GM18861 (cell line): ENCODE data around the gene TMEM51.

Experiments used
- ATAC-seq: cut with Tn5 transposase; IDR thresholded peaks from one replicate; pipeline ENCODE4 v1.9.1; 2021; ENCODE audit not compliant: unreplicated experiment

The TMEM51 gene

GRCh38 chr1:15152318-15153183 lies 996 bp upstream of the TMEM51 start:
- no peak for ATAC-seq

GRCh38 chr1:15153842-15154479 lies 414 bp downstream of the TMEM51 start:
- ATAC-seq = no peak

- no peak for ATAC-seq
Measured at GRCh38 chr1:15154480-15155036, 1.0 kb downstream of the TMEM51 start.

DNA sequence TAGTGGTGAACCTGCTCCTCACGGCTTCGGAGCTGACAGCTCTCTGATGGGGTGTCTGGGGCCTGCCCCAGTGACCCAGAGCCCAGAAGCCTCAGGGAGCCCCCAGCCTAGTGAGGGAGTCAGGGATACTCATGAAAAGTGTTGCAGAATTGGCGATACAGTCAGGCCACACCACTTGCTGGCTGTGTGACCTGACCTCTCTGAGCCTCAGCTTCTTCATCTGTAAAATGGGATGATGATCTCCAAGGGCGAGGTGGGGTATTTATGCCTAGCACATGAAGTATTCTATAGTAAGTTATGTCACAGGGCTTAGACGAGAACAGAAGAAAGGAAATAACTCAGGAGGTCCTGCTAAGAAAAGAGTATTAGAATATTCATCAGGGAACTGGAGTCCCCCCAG lies 1.6 kb downstream of the TMEM51 start:
- ATAC-seq = no peak

- ATAC-seq = no peak
Measured at GRCh38 chr1:15155888-15156741, 2.6 kb downstream of the TMEM51 start.

- no peak for ATAC-seq
Measured at GRCh38 chr1:15156807-15157380, 3.3 kb downstream of the TMEM51 start.

GRCh38 chr1:15157524-15158399 lies 4.2 kb downstream of the TMEM51 start:
- ATAC-seq = no peak

DNA sequence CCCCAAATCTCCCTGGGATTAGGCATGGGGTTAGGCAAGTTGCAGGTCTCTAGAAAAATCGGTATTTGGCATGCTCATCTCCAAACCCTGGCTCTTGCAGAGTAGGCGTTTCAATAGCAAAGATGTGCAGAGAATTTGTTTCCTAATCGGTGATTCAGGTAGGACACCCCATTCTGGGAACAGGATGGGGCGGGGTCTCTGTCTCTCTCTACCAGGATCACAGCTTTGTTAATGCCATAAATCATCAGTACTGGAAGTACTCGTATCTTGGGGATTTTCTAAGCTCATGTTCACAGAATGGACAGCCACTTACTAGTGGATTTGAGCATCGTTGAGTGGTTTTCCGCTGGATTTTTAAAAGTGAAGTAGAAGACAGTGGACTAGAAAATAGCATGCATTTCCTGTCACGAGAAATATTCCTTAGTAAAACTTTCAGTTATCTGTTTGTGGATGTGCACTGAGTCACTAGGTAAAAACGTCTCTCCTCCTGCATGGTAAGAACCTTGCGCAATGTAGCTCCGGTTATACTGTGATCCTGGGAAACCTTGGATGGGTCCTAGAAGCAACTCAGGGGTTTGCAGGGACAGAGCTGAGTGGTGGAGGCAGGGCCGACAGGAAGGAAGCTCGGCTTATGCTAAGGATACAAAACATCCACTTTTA lies 5.1 kb downstream of the TMEM51 start:
- no peak for ATAC-seq

GRCh38 chr1:15159166-15159555 lies 5.6 kb downstream of the TMEM51 start:
- ATAC-seq = no peak

DNA sequence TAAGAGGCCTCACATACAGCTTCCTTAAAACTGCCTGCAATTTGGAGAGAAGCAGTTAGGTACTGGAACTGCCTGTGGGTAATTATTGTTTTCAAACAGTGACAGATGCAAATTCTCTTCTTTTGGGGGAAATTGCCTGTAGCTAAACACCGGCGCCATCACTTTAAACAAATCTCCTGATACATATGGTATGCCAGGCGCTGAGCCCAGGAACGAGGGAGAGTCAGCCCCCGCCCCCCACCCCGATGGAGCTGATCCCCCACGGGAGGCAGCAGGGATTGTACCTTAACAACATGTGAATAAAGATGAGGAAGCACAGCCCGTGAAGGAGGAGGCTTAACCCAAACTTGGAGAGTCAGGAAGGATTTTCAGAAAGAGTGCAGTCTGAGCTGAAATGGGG lies 7.1 kb downstream of the TMEM51 start:
- ATAC-seq = no peak

- ATAC-seq = no peak
Measured at GRCh38 chr1:15167386-15167785, 13.8 kb downstream of the TMEM51 start.

- ATAC-seq = no peak
Measured at GRCh38 chr1:15168479-15168878, 14.9 kb downstream of the TMEM51 start.

DNA sequence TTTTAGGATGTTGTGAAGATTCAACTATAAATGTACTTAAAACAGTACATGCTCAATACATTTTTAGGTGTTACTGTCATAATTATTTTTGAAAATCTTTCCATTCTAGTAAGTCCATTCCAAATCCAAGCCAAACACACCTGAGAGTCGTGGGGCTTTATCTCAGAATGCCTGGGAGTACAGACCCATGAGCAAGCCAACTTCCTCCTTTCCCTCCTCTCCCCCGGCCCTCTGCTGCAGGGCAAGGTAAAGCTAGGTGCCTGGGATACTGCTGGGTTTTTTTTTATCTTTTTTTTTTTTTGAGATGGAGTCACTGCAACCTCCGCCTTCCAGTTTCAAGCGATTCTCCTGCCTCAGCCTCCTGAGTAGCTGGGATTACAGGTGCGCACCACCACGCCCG lies 16.5 kb downstream of the TMEM51 start:
- no peak for ATAC-seq

GRCh38 chr1:15171271-15171908 lies 17.8 kb downstream of the TMEM51 start:
- ATAC-seq = no peak

- ATAC-seq = no peak
Measured at GRCh38 chr1:15172405-15173259, 19.1 kb downstream of the TMEM51 start.

GRCh38 chr1:15173863-15174614 lies 20.5 kb downstream of the TMEM51 start:
- ATAC-seq = no peak

DNA sequence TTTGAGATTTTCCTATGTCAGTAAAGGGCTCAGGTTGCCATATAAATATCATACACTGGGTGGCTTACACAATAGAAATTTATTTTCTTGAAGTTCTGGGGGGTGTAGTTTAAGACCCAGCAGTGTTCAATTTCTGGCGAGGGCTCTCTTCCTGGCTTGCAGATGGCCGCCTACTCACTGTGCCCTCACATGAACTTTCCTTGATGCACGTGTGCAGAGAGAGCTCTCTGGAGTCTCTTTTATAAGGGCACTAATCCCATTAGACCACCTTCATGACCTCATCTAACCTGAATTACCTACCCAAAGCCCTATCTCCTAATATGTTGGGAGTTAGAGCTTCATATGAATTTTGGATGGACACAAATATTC lies 21.1 kb downstream of the TMEM51 start:
- no peak for ATAC-seq
